Activated T-cell treated with anti-CD3 and anti-CD28 coated beads for 48 hours (primary cell): ENCODE measurements around the gene ZNF311.
"Not testable (repeated sequence)": the region's sequence is repeated elsewhere in the genome, so short reads cannot be mapped to it uniquely, and the experiment has no call there.

Source experiments
- DNase-seq: peaks from one replicate; pipeline ENCODE4 v3.0.0-alpha.2; 2020; ENCODE audit warnings: low read depth

Gene ZNF311

GRCh38 chr6:28982476-28983266 is 22.4 kb downstream of the ZNF311 start:
- DNase-seq: no peak

- peak; percentile 63 for DNase-seq
Observed at GRCh38 chr6:28981833-28982475, 23.2 kb downstream of the ZNF311 start.

GRCh38 chr6:28981431-28981832 is 23.7 kb downstream of the ZNF311 start:
- peak; percentile 69 for DNase-seq

GRCh38 chr6:28980852-28981430 is 24.2 kb downstream of the ZNF311 start:
- peak; percentile 45 for DNase-seq

- no peak for DNase-seq
Observed at GRCh38 chr6:28980137-28980851, 24.8 kb downstream of the ZNF311 start.

- no peak for DNase-seq
Observed at GRCh38 chr6:28979679-28980078, 25.4 kb downstream of the ZNF311 start.

- DNase-seq: no peak
Observed at GRCh38 chr6:28978959-28979561, 26.1 kb downstream of the ZNF311 start.

GRCh38 chr6:28978133-28978491 is 27.0 kb downstream of the ZNF311 start:
- no peak for DNase-seq

- DNase-seq: no peak
Observed at GRCh38 chr6:28977341-28978132, 27.6 kb downstream of the ZNF311 start.

GRCh38 chr6:28976677-28977076 is 28.4 kb downstream of the ZNF311 start:
- no peak for DNase-seq

GRCh38 chr6:28974505-28974904 is 30.6 kb downstream of the ZNF311 start:
- DNase-seq: no peak

- DNase-seq: not testable (repeated sequence)
Observed at GRCh38 chr6:28970056-28970455, 35.1 kb downstream of the ZNF311 start.

- no peak for DNase-seq
Observed at GRCh38 chr6:28969129-28969528, 36.0 kb downstream of the ZNF311 start.

GRCh38 chr6:28968476-28968875 is 36.6 kb downstream of the ZNF311 start:
- DNase-seq: no peak

GRCh38 chr6:28965706-28966105 is 39.4 kb downstream of the ZNF311 start:
- no peak for DNase-seq

- no peak for DNase-seq
Observed at GRCh38 chr6:28960846-28961500, 44.1 kb downstream of the ZNF311 start.

- DNase-seq: not testable (repeated sequence)
Observed at GRCh38 chr6:28958561-28959243, 46.4 kb downstream of the ZNF311 start.

GRCh38 chr6:28957795-28958314 is 47.3 kb downstream of the ZNF311 start:
- DNase-seq: not testable (repeated sequence)

GRCh38 chr6:28956331-28956730 is 48.8 kb downstream of the ZNF311 start:
- DNase-seq: no peak
